Measurements from ENCODE around the gene PRDM16. TPM values are rescaled to one million over a fixed set of nuclear protein-coding genes. Genes with fewer than 3 reads are reported as not detected.

PRDM16 gene
- total RNA-seq, 2 experiments from 2014 or later, result not detected

DNA sequence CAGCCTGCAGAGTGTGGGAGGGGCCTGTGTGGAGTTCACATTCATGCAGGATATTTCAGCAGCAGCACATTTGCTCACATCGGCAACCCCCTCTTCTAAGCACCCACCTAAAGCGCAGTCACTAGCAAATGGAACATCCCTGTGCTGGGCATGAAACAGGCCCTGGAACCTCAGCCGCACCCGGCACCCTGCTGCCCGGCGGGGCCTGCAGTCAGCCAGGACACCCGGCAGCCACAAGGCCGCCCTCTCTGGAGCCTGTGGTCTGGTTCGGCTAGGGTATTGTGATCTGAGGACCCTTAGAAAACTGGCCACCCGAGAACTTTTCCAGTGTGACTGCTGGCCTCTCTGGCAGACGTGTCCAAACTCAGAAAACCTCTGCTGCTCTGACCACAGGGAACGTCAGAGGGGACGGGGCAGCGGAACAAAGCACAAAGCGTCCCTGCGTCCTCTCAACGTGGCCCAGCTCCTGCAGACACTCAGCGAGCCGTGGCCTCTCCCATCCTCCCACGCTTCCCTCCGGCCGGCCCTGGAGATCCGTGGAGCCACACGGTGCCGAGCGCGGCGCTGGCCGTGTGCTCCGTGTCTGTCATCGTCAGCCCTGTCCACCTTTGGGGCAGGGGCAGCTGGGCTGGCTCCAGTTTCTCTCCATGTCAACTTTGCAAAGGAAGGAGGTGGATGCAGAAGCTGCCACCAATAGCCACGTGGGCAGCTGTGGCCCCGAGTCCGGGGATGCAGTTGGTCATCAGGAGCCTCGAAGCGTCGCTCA is 209.6 kb downstream of the PRDM16 start:
- no TSS peak for BruUV-seq (replicated peaks)

GRCh38 chr1:3279182-3279470 is 210.1 kb downstream of the PRDM16 start:
- POLR2A ChIA-PET, result no interaction called here
- Histone ChIP-seq H3K9me2 (ENCODE audit: insufficient read depth, low read length) (no peaks in the 10 kb centered on the region), H3K9me3 (ENCODE audit: low read length) (no peaks in the 10 kb centered on the region), H3K4me3 (ENCODE audit: low read depth, low read length, poor library complexity, severe bottlenecking) (no peak overlapping the region), H2AFZ (ENCODE audit: low read length) (no peak overlapping the region), H3K4me2 (ENCODE audit: low read length) (no peak overlapping the region), H3K27ac (ENCODE audit: low read depth, low read length, poor library complexity, severe bottlenecking) (no peak overlapping the region), H3K4me1 (ENCODE audit: insufficient read depth, low read length, poor library complexity, severe bottlenecking) (no peaks in the 10 kb centered on the region), H4K20me1 (ENCODE audit: insufficient read depth, low read length) (no peaks in the 10 kb centered on the region), H3K36me3 (ENCODE audit: insufficient read depth, low read length) (no peaks in the 10 kb centered on the region), H3K79me2 (ENCODE audit: insufficient read depth, low read depth, low read length) (no peaks in the 10 kb centered on the region)
- intact Hi-C loops (cut with micrococcal nuclease; ENCODE audit: unreplicated experiment), result no loop called here
- no TSS peak for BruUV-seq (replicated peaks)
- CTCF ChIA-PET (ENCODE audit: unreplicated experiment), result no interaction called here
- DNase-seq (ENCODE audit: low spot score), result no peak
- no peak for TF ChIP-seq EZH2phosphoT487 (IDR thresholded peaks at IDR 0.05; ENCODE audit: borderline replicate concordance, low read depth, low read length)
- TF ChIP-seq, protein P1, sequence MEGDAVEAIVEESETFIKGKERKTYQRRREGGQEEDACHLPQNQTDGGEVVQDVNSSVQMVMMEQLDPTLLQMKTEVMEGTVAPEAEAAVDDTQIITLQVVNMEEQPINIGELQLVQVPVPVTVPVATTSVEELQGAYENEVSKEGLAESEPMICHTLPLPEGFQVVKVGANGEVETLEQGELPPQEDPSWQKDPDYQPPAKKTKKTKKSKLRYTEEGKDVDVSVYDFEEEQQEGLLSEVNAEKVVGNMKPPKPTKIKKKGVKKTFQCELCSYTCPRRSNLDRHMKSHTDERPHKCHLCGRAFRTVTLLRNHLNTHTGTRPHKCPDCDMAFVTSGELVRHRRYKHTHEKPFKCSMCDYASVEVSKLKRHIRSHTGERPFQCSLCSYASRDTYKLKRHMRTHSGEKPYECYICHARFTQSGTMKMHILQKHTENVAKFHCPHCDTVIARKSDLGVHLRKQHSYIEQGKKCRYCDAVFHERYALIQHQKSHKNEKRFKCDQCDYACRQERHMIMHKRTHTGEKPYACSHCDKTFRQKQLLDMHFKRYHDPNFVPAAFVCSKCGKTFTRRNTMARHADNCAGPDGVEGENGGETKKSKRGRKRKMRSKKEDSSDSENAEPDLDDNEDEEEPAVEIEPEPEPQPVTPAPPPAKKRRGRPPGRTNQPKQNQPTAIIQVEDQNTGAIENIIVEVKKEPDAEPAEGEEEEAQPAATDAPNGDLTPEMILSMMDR (conservative IDR thresholded peaks at IDR 0.05; ENCODE audit: low read length), result no peak

More for the DNA sequence above, 209.6 kb downstream of the PRDM16 start:
- Histone ChIP-seq H2AFZ (ENCODE audit: low read length) (no peak overlapping the region), H3K9me2 (ENCODE audit: insufficient read depth, low read length) (no peaks in the 10 kb centered on the region), H3K36me3 (ENCODE audit: insufficient read depth, low read length) (no peaks in the 10 kb centered on the region), H3K79me2 (ENCODE audit: insufficient read depth, low read depth, low read length) (no peaks in the 10 kb centered on the region), H3K9me3 (ENCODE audit: low read length) (no peaks in the 10 kb centered on the region), H3K4me1 (ENCODE audit: insufficient read depth, low read length, poor library complexity, severe bottlenecking) (no peaks in the 10 kb centered on the region), H3K4me3 (ENCODE audit: low read depth, low read length, poor library complexity, severe bottlenecking) (no peak overlapping the region), H3K4me2 (ENCODE audit: low read length) (no peak overlapping the region), H4K20me1 (ENCODE audit: insufficient read depth, low read length) (no peaks in the 10 kb centered on the region), H3K27ac (ENCODE audit: low read depth, low read length, poor library complexity, severe bottlenecking) (no peak overlapping the region)
- TF ChIP-seq, protein P1 (conservative IDR thresholded peaks at IDR 0.05; ENCODE audit: low read length), result no peak
- TF ChIP-seq EZH2phosphoT487 (IDR thresholded peaks at IDR 0.05; ENCODE audit: borderline replicate concordance, low read depth, low read length), result no peak
- POLR2A ChIA-PET, result no interaction called here
- CTCF ChIA-PET (ENCODE audit: unreplicated experiment), result no interaction called here
- intact Hi-C loops (cut with micrococcal nuclease; ENCODE audit: unreplicated experiment), result no loop called here
- no peak for DNase-seq (ENCODE audit: low spot score)

DNA sequence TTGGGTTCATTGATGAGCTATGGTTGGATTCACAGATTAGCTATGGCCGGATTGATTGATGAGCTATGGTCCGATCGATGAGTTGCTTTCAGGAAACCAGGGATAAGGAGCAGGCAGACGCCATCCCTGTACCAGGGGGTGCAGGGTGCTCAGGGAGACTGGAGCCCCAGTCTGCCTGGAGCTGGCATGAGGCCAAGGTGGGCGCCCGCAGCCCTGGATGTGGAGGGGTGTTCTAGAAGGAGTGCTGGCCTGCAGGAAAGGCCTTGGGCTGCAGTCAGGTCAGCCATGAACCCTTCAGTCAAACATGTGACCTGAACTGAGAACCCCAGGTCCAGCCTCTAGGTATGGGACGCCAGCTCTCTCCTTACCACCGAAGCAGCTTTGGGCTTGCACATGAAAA is 212.7 kb downstream of the PRDM16 start:
- DNase-seq (ENCODE audit: low spot score), result no peak
- Histone ChIP-seq H4K20me1 (ENCODE audit: insufficient read depth, low read length) (no peaks in the 10 kb centered on the region), H2AFZ (ENCODE audit: low read length) (no peak overlapping the region), H3K36me3 (ENCODE audit: insufficient read depth, low read length) (no peaks in the 10 kb centered on the region), H3K4me1 (ENCODE audit: insufficient read depth, low read length, poor library complexity, severe bottlenecking) (no peaks in the 10 kb centered on the region), H3K4me2 (ENCODE audit: low read length) (no peak overlapping the region), H3K9me3 (ENCODE audit: low read length) (no peaks in the 10 kb centered on the region), H3K4me3 (ENCODE audit: low read depth, low read length, poor library complexity, severe bottlenecking) (no peak overlapping the region), H3K27ac (ENCODE audit: low read depth, low read length, poor library complexity, severe bottlenecking) (no peak overlapping the region), H3K9me2 (ENCODE audit: insufficient read depth, low read length) (no peaks in the 10 kb centered on the region), H3K79me2 (ENCODE audit: insufficient read depth, low read depth, low read length) (no peaks in the 10 kb centered on the region)
- CTCF ChIA-PET (ENCODE audit: unreplicated experiment), result no interaction called here
- POLR2A ChIA-PET, result no interaction called here
- no TSS peak for BruUV-seq (replicated peaks)
- TF ChIP-seq, protein P1 (conservative IDR thresholded peaks at IDR 0.05; ENCODE audit: low read length), result no peak
- TF ChIP-seq EZH2phosphoT487 (IDR thresholded peaks at IDR 0.05; ENCODE audit: borderline replicate concordance, low read depth, low read length), result no peak
- intact Hi-C loops (cut with micrococcal nuclease; ENCODE audit: unreplicated experiment), result no loop called here
